ENCODE data around the gene HSD17B11. TPM values are rescaled to one million over a fixed set of nuclear protein-coding genes. Genes with fewer than 3 reads are reported as not detected.

The HSD17B11 gene
- total and polyA plus RNA-seq, 2 of the 8 experiments (the other 6 are each of a cell fraction or from before 2014, with no cell fraction given) = 6.0 to 9.0 TPM

DNA sequence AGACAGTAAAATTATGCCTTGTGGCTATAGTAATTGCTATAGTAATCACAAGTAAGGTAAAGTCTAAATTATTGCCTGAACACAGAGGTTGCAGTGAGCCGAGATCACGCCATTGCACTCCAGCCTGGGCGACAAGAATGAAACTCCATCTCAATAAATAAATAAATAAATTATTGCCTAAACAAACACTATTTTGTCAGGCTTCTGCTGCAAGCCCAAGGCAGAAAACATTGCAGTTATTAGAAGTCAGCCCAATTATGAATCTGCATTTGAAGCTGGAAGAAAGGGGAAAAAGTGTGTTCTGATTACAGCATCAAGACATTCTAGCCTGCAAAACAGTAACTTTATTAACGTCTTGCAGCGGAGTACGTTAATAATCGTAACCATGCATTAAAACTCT lies 85.4 kb downstream of the HSD17B11 start (continued):
- TF ChIP-seq, protein P1, sequence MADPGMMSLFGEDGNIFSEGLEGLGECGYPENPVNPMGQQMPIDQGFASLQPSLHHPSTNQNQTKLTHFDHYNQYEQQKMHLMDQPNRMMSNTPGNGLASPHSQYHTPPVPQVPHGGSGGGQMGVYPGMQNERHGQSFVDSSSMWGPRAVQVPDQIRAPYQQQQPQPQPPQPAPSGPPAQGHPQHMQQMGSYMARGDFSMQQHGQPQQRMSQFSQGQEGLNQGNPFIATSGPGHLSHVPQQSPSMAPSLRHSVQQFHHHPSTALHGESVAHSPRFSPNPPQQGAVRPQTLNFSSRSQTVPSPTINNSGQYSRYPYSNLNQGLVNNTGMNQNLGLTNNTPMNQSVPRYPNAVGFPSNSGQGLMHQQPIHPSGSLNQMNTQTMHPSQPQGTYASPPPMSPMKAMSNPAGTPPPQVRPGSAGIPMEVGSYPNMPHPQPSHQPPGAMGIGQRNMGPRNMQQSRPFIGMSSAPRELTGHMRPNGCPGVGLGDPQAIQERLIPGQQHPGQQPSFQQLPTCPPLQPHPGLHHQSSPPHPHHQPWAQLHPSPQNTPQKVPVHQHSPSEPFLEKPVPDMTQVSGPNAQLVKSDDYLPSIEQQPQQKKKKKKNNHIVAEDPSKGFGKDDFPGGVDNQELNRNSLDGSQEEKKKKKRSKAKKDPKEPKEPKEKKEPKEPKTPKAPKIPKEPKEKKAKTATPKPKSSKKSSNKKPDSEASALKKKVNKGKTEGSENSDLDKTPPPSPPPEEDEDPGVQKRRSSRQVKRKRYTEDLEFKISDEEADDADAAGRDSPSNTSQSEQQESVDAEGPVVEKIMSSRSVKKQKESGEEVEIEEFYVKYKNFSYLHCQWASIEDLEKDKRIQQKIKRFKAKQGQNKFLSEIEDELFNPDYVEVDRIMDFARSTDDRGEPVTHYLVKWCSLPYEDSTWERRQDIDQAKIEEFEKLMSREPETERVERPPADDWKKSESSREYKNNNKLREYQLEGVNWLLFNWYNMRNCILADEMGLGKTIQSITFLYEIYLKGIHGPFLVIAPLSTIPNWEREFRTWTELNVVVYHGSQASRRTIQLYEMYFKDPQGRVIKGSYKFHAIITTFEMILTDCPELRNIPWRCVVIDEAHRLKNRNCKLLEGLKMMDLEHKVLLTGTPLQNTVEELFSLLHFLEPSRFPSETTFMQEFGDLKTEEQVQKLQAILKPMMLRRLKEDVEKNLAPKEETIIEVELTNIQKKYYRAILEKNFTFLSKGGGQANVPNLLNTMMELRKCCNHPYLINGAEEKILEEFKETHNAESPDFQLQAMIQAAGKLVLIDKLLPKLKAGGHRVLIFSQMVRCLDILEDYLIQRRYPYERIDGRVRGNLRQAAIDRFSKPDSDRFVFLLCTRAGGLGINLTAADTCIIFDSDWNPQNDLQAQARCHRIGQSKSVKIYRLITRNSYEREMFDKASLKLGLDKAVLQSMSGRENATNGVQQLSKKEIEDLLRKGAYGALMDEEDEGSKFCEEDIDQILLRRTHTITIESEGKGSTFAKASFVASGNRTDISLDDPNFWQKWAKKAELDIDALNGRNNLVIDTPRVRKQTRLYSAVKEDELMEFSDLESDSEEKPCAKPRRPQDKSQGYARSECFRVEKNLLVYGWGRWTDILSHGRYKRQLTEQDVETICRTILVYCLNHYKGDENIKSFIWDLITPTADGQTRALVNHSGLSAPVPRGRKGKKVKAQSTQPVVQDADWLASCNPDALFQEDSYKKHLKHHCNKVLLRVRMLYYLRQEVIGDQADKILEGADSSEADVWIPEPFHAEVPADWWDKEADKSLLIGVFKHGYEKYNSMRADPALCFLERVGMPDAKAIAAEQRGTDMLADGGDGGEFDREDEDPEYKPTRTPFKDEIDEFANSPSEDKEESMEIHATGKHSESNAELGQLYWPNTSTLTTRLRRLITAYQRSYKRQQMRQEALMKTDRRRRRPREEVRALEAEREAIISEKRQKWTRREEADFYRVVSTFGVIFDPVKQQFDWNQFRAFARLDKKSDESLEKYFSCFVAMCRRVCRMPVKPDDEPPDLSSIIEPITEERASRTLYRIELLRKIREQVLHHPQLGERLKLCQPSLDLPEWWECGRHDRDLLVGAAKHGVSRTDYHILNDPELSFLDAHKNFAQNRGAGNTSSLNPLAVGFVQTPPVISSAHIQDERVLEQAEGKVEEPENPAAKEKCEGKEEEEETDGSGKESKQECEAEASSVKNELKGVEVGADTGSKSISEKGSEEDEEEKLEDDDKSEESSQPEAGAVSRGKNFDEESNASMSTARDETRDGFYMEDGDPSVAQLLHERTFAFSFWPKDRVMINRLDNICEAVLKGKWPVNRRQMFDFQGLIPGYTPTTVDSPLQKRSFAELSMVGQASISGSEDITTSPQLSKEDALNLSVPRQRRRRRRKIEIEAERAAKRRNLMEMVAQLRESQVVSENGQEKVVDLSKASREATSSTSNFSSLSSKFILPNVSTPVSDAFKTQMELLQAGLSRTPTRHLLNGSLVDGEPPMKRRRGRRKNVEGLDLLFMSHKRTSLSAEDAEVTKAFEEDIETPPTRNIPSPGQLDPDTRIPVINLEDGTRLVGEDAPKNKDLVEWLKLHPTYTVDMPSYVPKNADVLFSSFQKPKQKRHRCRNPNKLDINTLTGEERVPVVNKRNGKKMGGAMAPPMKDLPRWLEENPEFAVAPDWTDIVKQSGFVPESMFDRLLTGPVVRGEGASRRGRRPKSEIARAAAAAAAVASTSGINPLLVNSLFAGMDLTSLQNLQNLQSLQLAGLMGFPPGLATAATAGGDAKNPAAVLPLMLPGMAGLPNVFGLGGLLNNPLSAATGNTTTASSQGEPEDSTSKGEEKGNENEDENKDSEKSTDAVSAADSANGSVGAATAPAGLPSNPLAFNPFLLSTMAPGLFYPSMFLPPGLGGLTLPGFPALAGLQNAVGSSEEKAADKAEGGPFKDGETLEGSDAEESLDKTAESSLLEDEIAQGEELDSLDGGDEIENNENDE (IDR thresholded peaks at IDR 0.05; ENCODE audit: insufficient replicate concordance, low read length) = no peak
- no peak for TF ChIP-seq HDAC2 (IDR thresholded peaks at IDR 0.05; ENCODE audit: borderline replicate concordance in 1 of 2, low read depth in 2 of 2, low read length in 2 of 2)
- TF ChIP-seq TCF12 (IDR thresholded peaks at IDR 0.05; ENCODE audit: low read depth, low read length) = no peak
- TF ChIP-seq TAF1 (IDR thresholded peaks at IDR 0.05; ENCODE audit: low read depth, low read length) = no peak
- TF ChIP-seq KDM4A (IDR thresholded peaks at IDR 0.05; ENCODE audit: low read depth, low read length, severe bottlenecking) = no peak
- no peak for TF ChIP-seq YY1 (IDR thresholded peaks at IDR 0.05; ENCODE audit: low read depth, low read length)
- TF ChIP-seq JUN (IDR thresholded peaks at IDR 0.05; ENCODE audit: low read depth, low read length) = no peak
- no peak for TF ChIP-seq KDM1A (IDR thresholded peaks at IDR 0.05; ENCODE audit: borderline replicate concordance, low read length)
- TF ChIP-seq FOSL1 (IDR thresholded peaks at IDR 0.05; ENCODE audit: insufficient read depth, low read depth, low read length) = no peak
- TF ChIP-seq SAP30 (IDR thresholded peaks at IDR 0.05; ENCODE audit: insufficient read depth, insufficient replicate concordance, low read length) = no peak
- TF ChIP-seq NANOG (IDR thresholded peaks at IDR 0.05; ENCODE audit: insufficient read depth, low read depth, low read length, poor library complexity, severe bottlenecking) = no peak

All from H1 (cell line).